SK-N-SH (cell line): ENCODE measurements around the gene GRK3. TPM values are rescaled to one million over a fixed set of nuclear protein-coding genes. Genes with fewer than 3 reads are reported as not detected.

ENCODE experiments used
- CTCF ChIA-PET: fragments of 300-600, 350-600 bp; formaldehyde crosslinking; extraction: SDS; loops from one replicate; lab custom pipeline; 2021; lab: Yijun Ruan, JAX
- POLR2A ChIA-PET: fragments of 350-600 bp; sonication (Branson Sonifier 250); formaldehyde crosslinking; extraction: SDS; loops from one replicate; lab custom pipeline; 2020; ENCODE audit warnings: antibody characterized with exemption, inconsistent platforms; lab: Yijun Ruan, JAX
- DNase-seq: peaks from one replicate; pipeline ENCODE4 v3.0.0; 2012
- H2AFZ ChIP-seq: fragments of 200-600 bp; sonication (generic); 2 replicates; pipeline ENCODE4 v1.8.1; 2016; ENCODE audit warnings: antibody characterized with exemption, mild to moderate bottlenecking, low read depth
- H3F3A ChIP-seq: fragments of 200-600 bp; sonication (generic); replicated peaks from 2 replicates; pipeline ENCODE3; 2016; ENCODE audit warnings: antibody characterized with exemption, mild to moderate bottlenecking; ENCODE audit not compliant: insufficient read depth
- H3K27ac ChIP-seq, 2 experiments: fragments of 200-500 bp in 1 of 2; fragments of 200-600 bp in 1 of 2; sonication (Bioruptor generic) in 1 of 2; sonication (generic), shearing (Covaris generic) in 1 of 2; 2 replicates each; pipeline versions ENCODE4 v1.5.1 to v1.6.1; 2014 to 2016; ENCODE audit warnings: low read depth in 2 of 2, inconsistent platforms in 1 of 2, low read length in 1 of 2, mild to moderate bottlenecking in 1 of 2, mixed read lengths in 1 of 2
- H3K27me3 ChIP-seq: fragments of 200-600 bp; sonication (generic), shearing (Covaris generic); 2 replicates; pipeline ENCODE4 v1.6.1; 2016; ENCODE audit warnings: mixed run types; ENCODE audit not compliant: insufficient read depth
- H3K36me3 ChIP-seq, 2 experiments: fragments of 200-500 bp in 1 of 2; fragments of 200-600 bp in 1 of 2; sonication (Bioruptor generic) in 1 of 2; sonication (generic) in 1 of 2; replicated peaks in 1 of 2; 2 replicates each; pipeline versions ENCODE3 to v1.5.1; 2014 to 2016; ENCODE audit warnings: low read length in 1 of 2, mild to moderate bottlenecking in 1 of 2; ENCODE audit not compliant: insufficient read depth in 2 of 2, control insufficient read depth in 1 of 2
- H3K4me1 ChIP-seq, 2 experiments: fragments of 200-500 bp in 1 of 2; fragments of 200-600 bp in 1 of 2; sonication (Bioruptor generic) in 1 of 2; sonication (generic), shearing (Covaris generic) in 1 of 2; 2 replicates each; pipeline versions ENCODE4 v1.5.1 to v1.6.1; 2014 to 2016; ENCODE audit warnings: low read depth in 1 of 2, low read length in 1 of 2, mixed run types in 1 of 2; ENCODE audit not compliant: insufficient read depth in 2 of 2, control insufficient read depth in 1 of 2
- H3K4me2 ChIP-seq: fragments of 200-600 bp; sonication (generic), shearing (Covaris generic); 2 replicates; pipeline ENCODE4 v1.6.1; 2017; ENCODE audit warnings: mixed run types
- H3K4me3 ChIP-seq, 2 experiments: fragments of 200-500 bp in 1 of 2; fragments of 200-600 bp in 1 of 2; sonication (Bioruptor generic) in 1 of 2; sonication (generic), shearing (Covaris generic) in 1 of 2; 2 replicates each; pipeline versions ENCODE4 v1.5.1 to v1.8.1; 2014 to 2016; ENCODE audit warnings: low read depth in 2 of 2, inconsistent platforms in 1 of 2, low read length in 1 of 2, mild to moderate bottlenecking in 1 of 2, mixed read lengths in 1 of 2, moderate library complexity in 1 of 2
- H3K79me2 ChIP-seq: fragments of 200-600 bp; sonication (generic); 2 replicates; pipeline ENCODE4 v1.8.1; 2017; ENCODE audit warnings: mild to moderate bottlenecking; ENCODE audit not compliant: insufficient read depth
- H3K9ac ChIP-seq: fragments of 200-600 bp; sonication (generic); 2 replicates; pipeline ENCODE4 v1.6.1; 2017; ENCODE audit warnings: mixed run types
- H3K9me2 ChIP-seq: fragments of 200-600 bp; sonication (generic); 2 replicates; pipeline ENCODE4 v1.6.1; 2017; ENCODE audit warnings: mixed run types
- H3K9me3 ChIP-seq: fragments of 200-600 bp; sonication (generic); 2 replicates; pipeline ENCODE4 v1.6.1; 2017; ENCODE audit warnings: mixed run types, mild to moderate bottlenecking, moderate library complexity
- H4K20me1 ChIP-seq: fragments of 200-600 bp; sonication (generic); 2 replicates; pipeline ENCODE4 v1.6.1; 2017; ENCODE audit warnings: mild to moderate bottlenecking, mixed run types; ENCODE audit not compliant: insufficient read depth
- CHD2 ChIP-seq: fragments of 150-350 bp; IDR thresholded peaks from 2 replicates; pipeline ENCODE4 v1.6.1; 2018; ENCODE audit warnings: low read length; ENCODE audit not compliant: partially characterized antibody
- EZH2phosphoT487 ChIP-seq: fragments of 200-600 bp; sonication (generic); IDR thresholded peaks from 2 replicates; pipeline ENCODE4 v1.6.1; 2017; ENCODE audit warnings: low read depth, mixed run types, mild to moderate bottlenecking, antibody characterized with exemption, moderate library complexity, borderline replicate concordance
- FOSL2 ChIP-seq: IDR thresholded peaks from 2 replicates; pipeline ENCODE4 v1.4.0; 2012; ENCODE audit warnings: low read depth, mild to moderate bottlenecking, moderate library complexity, borderline replicate concordance
- FOXM1 ChIP-seq: IDR thresholded peaks from 2 replicates; pipeline ENCODE4 v1.4.0; 2012; ENCODE audit warnings: low read depth, mild to moderate bottlenecking
- JUND ChIP-seq: IDR thresholded peaks from 2 replicates; pipeline ENCODE4 v1.4.0; 2012
- MEF2A ChIP-seq: IDR thresholded peaks from 2 replicates; pipeline ENCODE4 v1.4.0; 2012; ENCODE audit warnings: low read depth, borderline replicate concordance
- NFIC ChIP-seq: IDR thresholded peaks from 2 replicates; pipeline ENCODE4 v1.4.0; 2012; ENCODE audit warnings: borderline replicate concordance
- POLR2AphosphoS5 ChIP-seq: IDR thresholded peaks from 2 replicates; pipeline ENCODE4 v1.6.1; 2012; ENCODE audit warnings: low read depth, low read length
- RCOR1 ChIP-seq: fragments of 150-350 bp; IDR thresholded peaks from 2 replicates; pipeline ENCODE4 v1.6.1; 2017; ENCODE audit warnings: antibody characterized with exemption, low read length
- RFX5 ChIP-seq: IDR thresholded peaks from 2 replicates; pipeline ENCODE4 v1.6.1; 2012; ENCODE audit warnings: mild to moderate bottlenecking, improper control_type of control experiment, low read length
- TCF12 ChIP-seq: IDR thresholded peaks from 2 replicates; pipeline ENCODE4 v1.4.0; 2012
- TEAD4 ChIP-seq: IDR thresholded peaks from 2 replicates; pipeline ENCODE4 v1.4.0; 2012; ENCODE audit warnings: mild to moderate bottlenecking, borderline replicate concordance; ENCODE audit not compliant: insufficient read depth
- WGBS: methylation state at CpG from one replicate; pipeline ENCODE4 v1.1.6; 2017; ENCODE audit warnings: low lambda C conversion rate; 5-methylcytosine and 5-hydroxymethylcytosine counted together
- polyA plus RNA-seq, 3 experiments: library from polyadenylated mRNA; depleted of rRNA; stranded (reverse); fragments of >200 nt; gene quantifications; 2 replicates each; pipeline ENCODE4 v1.2.3, GENCODE V29; 2012
- TF ChIP-seq, protein P1 (sequence below): IDR thresholded peaks from 2 replicates; pipeline ENCODE4 v1.6.1; 2012; ENCODE audit warnings: mild to moderate bottlenecking, low read depth, low read length, moderate library complexity
- TF ChIP-seq, protein P2 (sequence below): IDR thresholded peaks from 2 replicates; pipeline ENCODE4 v1.4.0; 2012; ENCODE audit warnings: low read depth, borderline replicate concordance
- TF ChIP-seq, protein P3 (sequence below): IDR thresholded peaks from 2 replicates; pipeline ENCODE4 v1.4.0; 2012; ENCODE audit warnings: low read depth
- TF ChIP-seq, protein P4 (sequence below): fragments of 150-350 bp; IDR thresholded peaks from 2 replicates; pipeline ENCODE4 v1.6.1; 2017; ENCODE audit warnings: antibody characterized with exemption, low read length, low read depth, borderline replicate concordance
- TF ChIP-seq, protein P5 (sequence below): IDR thresholded peaks from 2 replicates; pipeline ENCODE4 v1.4.0; 2012; ENCODE audit warnings: low read depth, borderline replicate concordance

Gene GRK3
- polyA plus RNA-seq, 1 of the 3 experiments (the other 2 are of a cell fraction), result 1.3 TPM

DNA sequence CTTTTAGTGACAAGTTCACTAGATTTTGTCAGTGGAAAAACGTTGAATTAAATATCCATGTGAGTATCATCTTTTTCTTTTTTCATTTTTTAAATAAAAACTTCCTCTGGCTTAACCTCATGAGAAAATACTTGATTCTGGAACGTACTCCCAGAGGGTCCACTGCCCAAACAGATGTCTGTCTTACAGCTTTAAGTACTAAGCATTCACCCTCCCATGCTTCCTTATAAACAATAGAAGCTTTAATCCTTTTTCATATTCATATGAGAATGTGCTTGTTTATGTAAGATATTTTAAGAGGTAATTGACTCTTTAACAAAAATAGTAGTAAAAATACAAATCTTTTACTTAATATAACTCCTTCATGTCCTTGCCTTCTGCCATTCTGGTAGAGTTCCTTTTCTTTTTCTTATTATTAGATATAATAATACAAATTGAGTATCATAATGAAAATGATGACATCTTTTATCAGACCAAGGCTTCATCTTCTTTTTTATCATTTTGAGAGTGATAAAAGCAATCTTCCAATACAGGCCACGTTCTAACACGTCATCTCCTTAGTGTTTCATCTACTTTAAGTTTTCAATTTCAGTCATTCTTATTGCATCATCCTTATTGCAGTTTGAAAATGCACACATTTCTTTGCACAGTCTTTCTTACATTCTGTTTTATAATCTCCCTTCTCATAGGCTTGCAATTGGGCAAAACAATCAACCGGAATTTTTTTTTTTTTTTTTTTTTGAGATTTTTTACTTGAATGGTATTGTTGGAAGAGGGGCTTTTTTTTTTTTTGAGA lies 108.0 kb downstream of the GRK3 start (continued):
- TF ChIP-seq, protein P1, sequence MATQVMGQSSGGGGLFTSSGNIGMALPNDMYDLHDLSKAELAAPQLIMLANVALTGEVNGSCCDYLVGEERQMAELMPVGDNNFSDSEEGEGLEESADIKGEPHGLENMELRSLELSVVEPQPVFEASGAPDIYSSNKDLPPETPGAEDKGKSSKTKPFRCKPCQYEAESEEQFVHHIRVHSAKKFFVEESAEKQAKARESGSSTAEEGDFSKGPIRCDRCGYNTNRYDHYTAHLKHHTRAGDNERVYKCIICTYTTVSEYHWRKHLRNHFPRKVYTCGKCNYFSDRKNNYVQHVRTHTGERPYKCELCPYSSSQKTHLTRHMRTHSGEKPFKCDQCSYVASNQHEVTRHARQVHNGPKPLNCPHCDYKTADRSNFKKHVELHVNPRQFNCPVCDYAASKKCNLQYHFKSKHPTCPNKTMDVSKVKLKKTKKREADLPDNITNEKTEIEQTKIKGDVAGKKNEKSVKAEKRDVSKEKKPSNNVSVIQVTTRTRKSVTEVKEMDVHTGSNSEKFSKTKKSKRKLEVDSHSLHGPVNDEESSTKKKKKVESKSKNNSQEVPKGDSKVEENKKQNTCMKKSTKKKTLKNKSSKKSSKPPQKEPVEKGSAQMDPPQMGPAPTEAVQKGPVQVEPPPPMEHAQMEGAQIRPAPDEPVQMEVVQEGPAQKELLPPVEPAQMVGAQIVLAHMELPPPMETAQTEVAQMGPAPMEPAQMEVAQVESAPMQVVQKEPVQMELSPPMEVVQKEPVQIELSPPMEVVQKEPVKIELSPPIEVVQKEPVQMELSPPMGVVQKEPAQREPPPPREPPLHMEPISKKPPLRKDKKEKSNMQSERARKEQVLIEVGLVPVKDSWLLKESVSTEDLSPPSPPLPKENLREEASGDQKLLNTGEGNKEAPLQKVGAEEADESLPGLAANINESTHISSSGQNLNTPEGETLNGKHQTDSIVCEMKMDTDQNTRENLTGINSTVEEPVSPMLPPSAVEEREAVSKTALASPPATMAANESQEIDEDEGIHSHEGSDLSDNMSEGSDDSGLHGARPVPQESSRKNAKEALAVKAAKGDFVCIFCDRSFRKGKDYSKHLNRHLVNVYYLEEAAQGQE, result no peak
- TF ChIP-seq, all 33 proteins: peak for 0

DNA sequence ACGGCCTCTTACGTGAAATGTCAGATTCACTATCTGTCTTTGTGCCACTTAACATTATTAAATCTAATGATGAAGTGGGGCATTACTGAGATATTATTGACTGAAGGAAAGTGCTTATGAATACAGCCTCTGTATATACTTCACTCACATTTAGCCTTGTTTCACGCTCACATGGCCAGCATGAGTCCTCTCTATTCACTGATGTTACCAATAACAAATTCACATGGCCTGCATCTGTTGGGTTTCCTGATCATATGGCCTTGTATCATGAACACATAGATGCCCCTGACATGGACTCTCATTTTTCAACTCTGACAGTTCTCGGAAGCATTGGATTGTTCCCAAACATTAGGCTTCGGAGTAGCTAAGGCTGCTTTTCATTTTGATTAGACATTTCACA lies 109.2 kb downstream of the GRK3 start:
- H4K20me1 ChIP-seq, result no peaks in the 10 kb centered on the region
- no peaks in the 10 kb centered on the region for H3K27me3 ChIP-seq
- WGBS, result 93% methylated on average over 5 of the region's 5 CpGs
- H3K4me3 ChIP-seq, result no peak overlapping the region
- no peaks in the 10 kb centered on the region for H3K9me3 ChIP-seq
- no peak overlapping the region for H3K4me2 ChIP-seq
- TF ChIP-seq, protein P2, sequence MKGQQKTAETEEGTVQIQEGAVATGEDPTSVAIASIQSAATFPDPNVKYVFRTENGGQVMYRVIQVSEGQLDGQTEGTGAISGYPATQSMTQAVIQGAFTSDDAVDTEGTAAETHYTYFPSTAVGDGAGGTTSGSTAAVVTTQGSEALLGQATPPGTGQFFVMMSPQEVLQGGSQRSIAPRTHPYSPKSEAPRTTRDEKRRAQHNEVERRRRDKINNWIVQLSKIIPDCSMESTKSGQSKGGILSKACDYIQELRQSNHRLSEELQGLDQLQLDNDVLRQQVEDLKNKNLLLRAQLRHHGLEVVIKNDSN, result no peak
- no peak for TF ChIP-seq EZH2phosphoT487
- no peak for TF ChIP-seq NFIC
- TF ChIP-seq, protein P3, sequence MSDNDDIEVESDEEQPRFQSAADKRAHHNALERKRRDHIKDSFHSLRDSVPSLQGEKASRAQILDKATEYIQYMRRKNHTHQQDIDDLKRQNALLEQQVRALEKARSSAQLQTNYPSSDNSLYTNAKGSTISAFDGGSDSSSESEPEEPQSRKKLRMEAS, result no peak
- TF ChIP-seq, protein P4, sequence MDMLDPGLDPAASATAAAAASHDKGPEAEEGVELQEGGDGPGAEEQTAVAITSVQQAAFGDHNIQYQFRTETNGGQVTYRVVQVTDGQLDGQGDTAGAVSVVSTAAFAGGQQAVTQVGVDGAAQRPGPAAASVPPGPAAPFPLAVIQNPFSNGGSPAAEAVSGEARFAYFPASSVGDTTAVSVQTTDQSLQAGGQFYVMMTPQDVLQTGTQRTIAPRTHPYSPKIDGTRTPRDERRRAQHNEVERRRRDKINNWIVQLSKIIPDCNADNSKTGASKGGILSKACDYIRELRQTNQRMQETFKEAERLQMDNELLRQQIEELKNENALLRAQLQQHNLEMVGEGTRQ, result no peak
- no peak for TF ChIP-seq TEAD4
- TF ChIP-seq, protein P5, sequence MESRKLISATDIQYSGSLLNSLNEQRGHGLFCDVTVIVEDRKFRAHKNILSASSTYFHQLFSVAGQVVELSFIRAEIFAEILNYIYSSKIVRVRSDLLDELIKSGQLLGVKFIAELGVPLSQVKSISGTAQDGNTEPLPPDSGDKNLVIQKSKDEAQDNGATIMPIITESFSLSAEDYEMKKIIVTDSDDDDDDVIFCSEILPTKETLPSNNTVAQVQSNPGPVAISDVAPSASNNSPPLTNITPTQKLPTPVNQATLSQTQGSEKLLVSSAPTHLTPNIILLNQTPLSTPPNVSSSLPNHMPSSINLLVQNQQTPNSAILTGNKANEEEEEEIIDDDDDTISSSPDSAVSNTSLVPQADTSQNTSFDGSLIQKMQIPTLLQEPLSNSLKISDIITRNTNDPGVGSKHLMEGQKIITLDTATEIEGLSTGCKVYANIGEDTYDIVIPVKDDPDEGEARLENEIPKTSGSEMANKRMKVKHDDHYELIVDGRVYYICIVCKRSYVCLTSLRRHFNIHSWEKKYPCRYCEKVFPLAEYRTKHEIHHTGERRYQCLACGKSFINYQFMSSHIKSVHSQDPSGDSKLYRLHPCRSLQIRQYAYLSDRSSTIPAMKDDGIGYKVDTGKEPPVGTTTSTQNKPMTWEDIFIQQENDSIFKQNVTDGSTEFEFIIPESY, result no peak
- TF ChIP-seq TCF12, result no peak
- no peak for TF ChIP-seq CHD2
- no peak for TF ChIP-seq FOXM1
- TF ChIP-seq JUND, result no peak
- TF ChIP-seq RFX5, result no peak
- no peak for TF ChIP-seq MEF2A
- TF ChIP-seq RCOR1, result no peak
- TF ChIP-seq FOSL2, result no peak
- TF ChIP-seq POLR2AphosphoS5, result no peak
- TF ChIP-seq, protein P1, result no peak
- H2AFZ ChIP-seq, result no peak overlapping the region
- peaks cover 0 to 6% of the 10 kb centered on the region in 2 experiments; a peak in 2 of 4 replicates for H3K4me1 ChIP-seq
- ChIA-PET CTCF (interaction anchor here (1.4 kb wide), 1 partner anchor 130 kb away, joined by 4 read pairs; no protein-coding TSS in a partner anchor), POLR2A (no interaction called here)
- DNase-seq, result no peak
- no peaks in the 10 kb centered on the region for H3K9me2 ChIP-seq
- H3K79me2 ChIP-seq, result no peaks in the 10 kb centered on the region
- no peak overlapping the region for H3K9ac ChIP-seq
- H3K36me3 ChIP-seq, result peaks cover 0 to 3% of the 10 kb centered on the region in 2 experiments
- H3F3A ChIP-seq, result no peaks in the 10 kb centered on the region
- H3K27ac ChIP-seq, result 0 out of 4 replicates have a peak overlapping the region, but pooled peaks of 1 of the 2 experiments have one; percentile 5
